Panc1 (cell line): ENCODE results near the gene KCNH1. TPM values are rescaled to one million over a fixed set of nuclear protein-coding genes. Genes with fewer than 3 reads are reported as not detected.

Experiments
- ATAC-seq: fragments of 200-7000 bp; cut with Tn5 transposase; 2 replicates; pipeline ENCODE4 v1.9.1; 2020; ENCODE audit warnings: mild to moderate bottlenecking, moderate library complexity
- BruUV-seq: library from RNA; stranded (reverse); fragments of 400-500 nt; replicated peaks from 2 replicates; lab custom pipeline; 2021; lab: Mats Ljungman, UMichigan
- CTCF ChIA-PET: fragments of 300-600 bp; sonication (Branson Sonifier 250); formaldehyde crosslinking; loops from one replicate; lab custom pipeline; 2022; ENCODE audit warnings: antibody characterized with exemption; lab: Charles Lee
- POLR2A ChIA-PET: fragments of 300-600 bp; sonication (Branson Sonifier 250); formaldehyde crosslinking; loops from one replicate; lab custom pipeline; 2022; ENCODE audit warnings: antibody characterized with exemption; lab: Charles Lee
- DNase-seq: peaks from one replicate; pipeline ENCODE4 v3.0.0-alpha.2; 2010; ENCODE audit warnings: low read depth, low spot score
- H3K27ac ChIP-seq: 2 replicates; pipeline ENCODE4 v1.5.1; 2011; ENCODE audit warnings: mild to moderate bottlenecking, low read length, inconsistent platforms
- H3K27me3 ChIP-seq: fragments of 200-500 bp; sonication (Bioruptor generic); 2 replicates; pipeline ENCODE4 v1.6.0; 2014; ENCODE audit warnings: low read length, inconsistent platforms; ENCODE audit not compliant: control insufficient read depth, insufficient read depth
- H3K36me3 ChIP-seq: fragments of 200-500 bp; sonication (Bioruptor generic); 2 replicates; pipeline ENCODE4 v1.5.1; 2014; ENCODE audit warnings: inconsistent platforms, mild to moderate bottlenecking, low read length, moderate library complexity; ENCODE audit not compliant: control insufficient read depth, insufficient read depth
- H3K4me1 ChIP-seq: 2 replicates; pipeline ENCODE4 v1.5.1; 2011; ENCODE audit warnings: inconsistent platforms, mild to moderate bottlenecking, low read length, moderate library complexity; ENCODE audit not compliant: control insufficient read depth, insufficient read depth
- H3K4me3 ChIP-seq, 2 experiments: 2 replicates each; pipeline ENCODE4 v1.5.1; 2011 to 2012; ENCODE audit warnings: low read depth in 2 of 2, low read length in 2 of 2, mild to moderate bottlenecking in 2 of 2, inconsistent platforms in 1 of 2, moderate library complexity in 1 of 2
- H3K9me3 ChIP-seq: fragments of 200-500 bp; sonication (Bioruptor generic); 2 replicates; pipeline ENCODE4 v1.5.1; 2014; ENCODE audit warnings: low read depth, mild to moderate bottlenecking, inconsistent platforms, low read length, moderate library complexity; ENCODE audit not compliant: control insufficient read depth, insufficient read depth
- POLR2AphosphoS5 ChIP-seq: IDR thresholded peaks from 2 replicates; pipeline ENCODE4 v1.6.1; 2012; ENCODE audit warnings: mild to moderate bottlenecking, low read depth, low read length, moderate library complexity
- SIN3A ChIP-seq: IDR thresholded peaks from 2 replicates; pipeline ENCODE4 v1.6.1; 2012; ENCODE audit warnings: low read depth, mild to moderate bottlenecking, low read length, moderate library complexity, borderline replicate concordance; ENCODE audit not compliant: insufficient read depth
- TCF7L2 ChIP-seq: IDR thresholded peaks from 2 replicates; pipeline ENCODE4 v1.6.1; 2011; ENCODE audit warnings: mild to moderate bottlenecking, low read depth, low read length, inconsistent platforms
- in situ Hi-C: cut with HindIII; loops from 2 replicates; pipeline ENCODE4 v1.10.0; 2016; ENCODE audit warnings: low sequenced_read_pairs, low pct_unique_long_range_greater_than_20kb
- intact Hi-C: fragments of 100-400 bp; cut with micrococcal nuclease; formaldehyde crosslinking; loops from one replicate; pipeline ENCODE4 v1.10.0; 2022; ENCODE audit not compliant: unreplicated experiment
- total RNA-seq: library from RNA; stranded (reverse); gene quantifications from one replicate; pipeline ENCODE4 v1.2.1, GENCODE V29; 2021; ENCODE audit not compliant: unreplicated experiment
- TF ChIP-seq, protein P1 (sequence below), 2 experiments: IDR thresholded peaks; 2 replicates each; pipeline ENCODE4 v1.6.1; 2011 to 2012; ENCODE audit warnings: low read depth in 2 of 2, control low read depth in 1 of 2, low read length in 1 of 2, mild to moderate bottlenecking in 1 of 2, moderate library complexity in 1 of 2; ENCODE audit not compliant: insufficient read depth in 1 of 2
- TF ChIP-seq, protein P2 (sequence below): fragments of 450-650 bp; IDR thresholded peaks from 2 replicates; pipeline ENCODE4 v1.5.1; 2017; ENCODE audit warnings: mild to moderate bottlenecking

The KCNH1 gene
- total RNA-seq, 1 experiment from 2014 or later, result not detected

DNA sequence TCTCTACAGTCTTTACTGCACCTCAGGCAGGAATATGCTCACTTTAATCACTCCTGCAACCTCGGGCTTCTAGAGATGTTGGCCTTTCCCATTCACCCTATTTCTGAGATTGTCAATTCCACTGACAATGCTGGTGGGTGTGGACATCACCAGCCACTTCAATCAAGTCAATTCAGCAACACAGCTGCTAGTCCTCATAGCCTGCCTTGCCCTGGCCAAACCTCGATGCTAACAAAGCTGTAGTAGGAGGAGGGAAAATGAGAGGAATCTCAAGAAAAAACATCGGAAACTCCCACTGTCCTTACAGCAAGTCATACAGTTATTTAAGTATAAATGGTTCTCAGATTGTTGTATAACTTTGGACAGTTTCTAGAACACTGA lies 155.0 kb downstream of the KCNH1 start:
- BruUV-seq, result no TSS peak
- H3K4me1 ChIP-seq, result no peaks in the 10 kb centered on the region
- DNase-seq (no peak), ATAC-seq (no peak)
- no peaks in the 10 kb centered on the region for H3K27me3 ChIP-seq
- H3K9me3 ChIP-seq, result no peaks in the 10 kb centered on the region
- CTCF ChIA-PET, result no interaction called here
- intact Hi-C loops (no loop called here), in situ Hi-C loops (no loop called here)
- TF ChIP-seq, protein P1, sequence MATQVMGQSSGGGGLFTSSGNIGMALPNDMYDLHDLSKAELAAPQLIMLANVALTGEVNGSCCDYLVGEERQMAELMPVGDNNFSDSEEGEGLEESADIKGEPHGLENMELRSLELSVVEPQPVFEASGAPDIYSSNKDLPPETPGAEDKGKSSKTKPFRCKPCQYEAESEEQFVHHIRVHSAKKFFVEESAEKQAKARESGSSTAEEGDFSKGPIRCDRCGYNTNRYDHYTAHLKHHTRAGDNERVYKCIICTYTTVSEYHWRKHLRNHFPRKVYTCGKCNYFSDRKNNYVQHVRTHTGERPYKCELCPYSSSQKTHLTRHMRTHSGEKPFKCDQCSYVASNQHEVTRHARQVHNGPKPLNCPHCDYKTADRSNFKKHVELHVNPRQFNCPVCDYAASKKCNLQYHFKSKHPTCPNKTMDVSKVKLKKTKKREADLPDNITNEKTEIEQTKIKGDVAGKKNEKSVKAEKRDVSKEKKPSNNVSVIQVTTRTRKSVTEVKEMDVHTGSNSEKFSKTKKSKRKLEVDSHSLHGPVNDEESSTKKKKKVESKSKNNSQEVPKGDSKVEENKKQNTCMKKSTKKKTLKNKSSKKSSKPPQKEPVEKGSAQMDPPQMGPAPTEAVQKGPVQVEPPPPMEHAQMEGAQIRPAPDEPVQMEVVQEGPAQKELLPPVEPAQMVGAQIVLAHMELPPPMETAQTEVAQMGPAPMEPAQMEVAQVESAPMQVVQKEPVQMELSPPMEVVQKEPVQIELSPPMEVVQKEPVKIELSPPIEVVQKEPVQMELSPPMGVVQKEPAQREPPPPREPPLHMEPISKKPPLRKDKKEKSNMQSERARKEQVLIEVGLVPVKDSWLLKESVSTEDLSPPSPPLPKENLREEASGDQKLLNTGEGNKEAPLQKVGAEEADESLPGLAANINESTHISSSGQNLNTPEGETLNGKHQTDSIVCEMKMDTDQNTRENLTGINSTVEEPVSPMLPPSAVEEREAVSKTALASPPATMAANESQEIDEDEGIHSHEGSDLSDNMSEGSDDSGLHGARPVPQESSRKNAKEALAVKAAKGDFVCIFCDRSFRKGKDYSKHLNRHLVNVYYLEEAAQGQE (IDR thresholded peaks at IDR 0.05; ENCODE audit: insufficient read depth in 1 of 2, low read depth in 2 of 2, low read length in 1 of 2), result no peak
- no peak for TF ChIP-seq SIN3A
- no peak for TF ChIP-seq TCF7L2
- TF ChIP-seq POLR2AphosphoS5, result no peak
- TF ChIP-seq, protein P2, sequence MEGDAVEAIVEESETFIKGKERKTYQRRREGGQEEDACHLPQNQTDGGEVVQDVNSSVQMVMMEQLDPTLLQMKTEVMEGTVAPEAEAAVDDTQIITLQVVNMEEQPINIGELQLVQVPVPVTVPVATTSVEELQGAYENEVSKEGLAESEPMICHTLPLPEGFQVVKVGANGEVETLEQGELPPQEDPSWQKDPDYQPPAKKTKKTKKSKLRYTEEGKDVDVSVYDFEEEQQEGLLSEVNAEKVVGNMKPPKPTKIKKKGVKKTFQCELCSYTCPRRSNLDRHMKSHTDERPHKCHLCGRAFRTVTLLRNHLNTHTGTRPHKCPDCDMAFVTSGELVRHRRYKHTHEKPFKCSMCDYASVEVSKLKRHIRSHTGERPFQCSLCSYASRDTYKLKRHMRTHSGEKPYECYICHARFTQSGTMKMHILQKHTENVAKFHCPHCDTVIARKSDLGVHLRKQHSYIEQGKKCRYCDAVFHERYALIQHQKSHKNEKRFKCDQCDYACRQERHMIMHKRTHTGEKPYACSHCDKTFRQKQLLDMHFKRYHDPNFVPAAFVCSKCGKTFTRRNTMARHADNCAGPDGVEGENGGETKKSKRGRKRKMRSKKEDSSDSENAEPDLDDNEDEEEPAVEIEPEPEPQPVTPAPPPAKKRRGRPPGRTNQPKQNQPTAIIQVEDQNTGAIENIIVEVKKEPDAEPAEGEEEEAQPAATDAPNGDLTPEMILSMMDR, result no peak
- H3K36me3 ChIP-seq, result no peaks in the 10 kb centered on the region
- POLR2A ChIA-PET, result no interaction called here
- H3K4me3 ChIP-seq, result no peak overlapping the region
- H3K27ac ChIP-seq, result no peak overlapping the region

DNA sequence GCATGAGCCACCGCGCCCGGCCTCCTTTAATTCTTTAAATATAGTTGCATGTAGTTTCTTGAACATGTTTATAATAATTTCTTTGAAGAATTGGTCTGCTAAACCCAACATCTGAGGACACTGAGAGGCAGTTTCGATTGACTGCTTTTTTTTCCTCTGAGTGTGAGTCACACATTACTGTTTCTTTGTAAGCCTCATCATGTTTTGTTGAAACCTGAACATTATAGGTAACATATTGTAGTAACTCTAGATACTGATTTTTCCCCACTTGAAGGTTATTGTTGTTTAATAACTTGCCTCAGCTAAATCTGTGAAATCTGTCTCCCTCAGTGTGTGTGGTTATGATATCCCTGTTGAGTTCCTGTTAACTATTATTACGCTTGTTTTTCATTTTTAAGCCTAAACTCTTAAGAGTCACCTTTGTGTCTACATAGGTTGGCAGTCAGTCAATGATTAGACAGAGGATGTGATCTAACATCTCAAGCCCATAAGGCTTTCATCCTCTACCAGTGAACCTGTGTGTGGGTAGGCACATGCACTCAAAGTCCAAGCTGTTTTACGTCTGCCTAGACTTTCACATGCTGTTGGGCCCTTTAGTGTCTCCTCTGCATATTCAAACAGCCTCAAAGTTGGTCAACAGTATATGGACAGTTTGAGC lies 155.5 kb downstream of the KCNH1 start:
- in situ Hi-C loops, result no loop called here
- BruUV-seq, result no TSS peak
- TF ChIP-seq, protein P1 (IDR thresholded peaks at IDR 0.05; ENCODE audit: insufficient read depth in 1 of 2, low read depth in 2 of 2, low read length in 1 of 2), result no peak
- no peak for TF ChIP-seq SIN3A
- TF ChIP-seq POLR2AphosphoS5, result no peak
- TF ChIP-seq TCF7L2, result no peak
- TF ChIP-seq, protein P2, result no peak
- no peaks in the 10 kb centered on the region for H3K4me1 ChIP-seq
- POLR2A ChIA-PET, result no interaction called here
- CTCF ChIA-PET, result no interaction called here
- no peak for DNase-seq
- no peak for ATAC-seq
- no peak overlapping the region for H3K4me3 ChIP-seq
- no peaks in the 10 kb centered on the region for H3K36me3 ChIP-seq
- H3K9me3 ChIP-seq, result no peaks in the 10 kb centered on the region
- H3K27me3 ChIP-seq, result no peaks in the 10 kb centered on the region
- intact Hi-C loops, result no loop called here
- H3K27ac ChIP-seq, result no peak overlapping the region
